Fibroblast of skin of right quadriceps (primary cell): ENCODE data around the gene PTPN18.
"Not testable (repeated sequence)": the region's sequence is repeated elsewhere in the genome, so short reads cannot be mapped to it uniquely, and the experiment has no call there.

Experiments used
- DNase-seq: peaks from one replicate; pipeline ENCODE4 v3.0.0-alpha.2; 2013

The PTPN18 gene, protein sequence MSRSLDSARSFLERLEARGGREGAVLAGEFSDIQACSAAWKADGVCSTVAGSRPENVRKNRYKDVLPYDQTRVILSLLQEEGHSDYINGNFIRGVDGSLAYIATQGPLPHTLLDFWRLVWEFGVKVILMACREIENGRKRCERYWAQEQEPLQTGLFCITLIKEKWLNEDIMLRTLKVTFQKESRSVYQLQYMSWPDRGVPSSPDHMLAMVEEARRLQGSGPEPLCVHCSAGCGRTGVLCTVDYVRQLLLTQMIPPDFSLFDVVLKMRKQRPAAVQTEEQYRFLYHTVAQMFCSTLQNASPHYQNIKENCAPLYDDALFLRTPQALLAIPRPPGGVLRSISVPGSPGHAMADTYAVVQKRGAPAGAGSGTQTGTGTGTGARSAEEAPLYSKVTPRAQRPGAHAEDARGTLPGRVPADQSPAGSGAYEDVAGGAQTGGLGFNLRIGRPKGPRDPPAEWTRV

GRCh38 chr2:130355578-130356431 lies at the start of gene PTPN18:
TSS of gene PTPN18 (plus strand) at chr2:130356056. CDS start at chr2:130356108, 52 bp downstream.
- DNase-seq = peak; percentile 79

DNA sequence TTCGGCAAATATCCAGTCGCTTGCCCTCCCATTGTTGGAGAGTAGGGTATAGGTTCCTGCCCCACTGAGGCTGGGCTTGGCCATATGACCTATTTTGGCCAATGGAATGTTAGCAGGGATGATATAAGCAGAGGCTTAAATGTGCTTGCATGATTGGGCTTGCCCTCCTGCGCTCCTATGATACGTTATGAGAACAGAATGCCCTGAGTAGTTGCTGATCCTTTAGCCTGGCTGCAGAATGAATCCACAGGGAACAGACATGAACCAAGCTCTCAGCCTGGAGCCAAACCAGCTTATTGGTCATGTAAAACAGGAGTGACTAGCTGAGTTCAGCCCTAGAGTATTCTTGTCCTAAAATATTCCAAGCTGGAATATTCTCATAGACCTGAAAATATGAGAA lies 48.0 kb upstream of the PTPN18 start:
- DNase-seq = no peak

DNA sequence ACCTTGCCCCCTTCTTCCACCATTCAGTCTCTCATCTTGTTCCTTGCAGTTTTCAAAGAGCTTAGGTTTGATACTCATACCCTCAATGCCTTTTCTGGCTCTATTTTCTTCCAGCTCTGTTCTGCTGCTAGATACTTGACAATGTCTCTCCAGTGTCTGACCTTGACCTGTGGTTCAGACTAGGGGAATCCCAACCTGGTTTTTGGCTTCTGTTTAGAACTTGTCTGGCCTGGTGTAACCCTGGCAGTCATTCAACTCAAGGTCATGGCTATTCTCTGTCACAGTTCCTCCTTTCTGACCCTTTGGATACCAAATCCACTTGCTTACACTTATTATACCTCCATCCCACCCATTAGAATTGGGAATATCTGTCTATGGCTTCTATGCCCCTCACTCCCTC lies 45.0 kb upstream of the PTPN18 start:
- no peak for DNase-seq

DNA sequence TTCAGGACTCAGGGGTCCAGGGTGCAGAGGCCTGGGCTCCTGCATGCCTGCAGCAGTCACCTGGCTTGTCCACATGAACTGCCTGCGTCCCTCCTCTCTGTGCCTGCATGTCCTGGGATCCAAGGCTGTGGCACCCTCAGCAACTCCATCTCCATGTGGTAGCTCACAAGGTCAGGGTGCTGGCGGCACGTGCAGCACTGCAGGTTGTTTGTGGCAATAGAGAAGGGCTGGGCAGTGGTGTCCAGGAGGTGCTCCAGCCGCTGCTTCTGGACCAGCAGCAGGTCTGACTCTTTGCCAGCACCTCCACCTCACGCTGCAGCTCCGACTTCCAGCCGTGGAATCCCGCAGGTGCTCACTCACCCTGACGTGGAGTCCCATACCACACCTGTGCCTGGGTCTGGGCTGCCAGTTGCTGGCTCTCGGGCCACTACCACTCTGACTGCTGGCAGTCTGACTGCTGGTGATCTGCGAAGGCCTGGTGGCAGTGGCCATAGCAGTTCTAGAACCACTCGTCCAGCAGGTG lies 42.0 kb upstream of the PTPN18 start:
- no peak for DNase-seq

- no peak for DNase-seq
Measured at GRCh38 chr2:130314377-130314776, 41.5 kb upstream of the PTPN18 start.

GRCh38 chr2:130316596-130316995 lies 39.3 kb upstream of the PTPN18 start:
- no peak for DNase-seq

- DNase-seq = no peak
Measured at GRCh38 chr2:130318906-130319305, 37.0 kb upstream of the PTPN18 start.

- DNase-seq = no peak
Measured at GRCh38 chr2:130319536-130319935, 36.3 kb upstream of the PTPN18 start.

DNA sequence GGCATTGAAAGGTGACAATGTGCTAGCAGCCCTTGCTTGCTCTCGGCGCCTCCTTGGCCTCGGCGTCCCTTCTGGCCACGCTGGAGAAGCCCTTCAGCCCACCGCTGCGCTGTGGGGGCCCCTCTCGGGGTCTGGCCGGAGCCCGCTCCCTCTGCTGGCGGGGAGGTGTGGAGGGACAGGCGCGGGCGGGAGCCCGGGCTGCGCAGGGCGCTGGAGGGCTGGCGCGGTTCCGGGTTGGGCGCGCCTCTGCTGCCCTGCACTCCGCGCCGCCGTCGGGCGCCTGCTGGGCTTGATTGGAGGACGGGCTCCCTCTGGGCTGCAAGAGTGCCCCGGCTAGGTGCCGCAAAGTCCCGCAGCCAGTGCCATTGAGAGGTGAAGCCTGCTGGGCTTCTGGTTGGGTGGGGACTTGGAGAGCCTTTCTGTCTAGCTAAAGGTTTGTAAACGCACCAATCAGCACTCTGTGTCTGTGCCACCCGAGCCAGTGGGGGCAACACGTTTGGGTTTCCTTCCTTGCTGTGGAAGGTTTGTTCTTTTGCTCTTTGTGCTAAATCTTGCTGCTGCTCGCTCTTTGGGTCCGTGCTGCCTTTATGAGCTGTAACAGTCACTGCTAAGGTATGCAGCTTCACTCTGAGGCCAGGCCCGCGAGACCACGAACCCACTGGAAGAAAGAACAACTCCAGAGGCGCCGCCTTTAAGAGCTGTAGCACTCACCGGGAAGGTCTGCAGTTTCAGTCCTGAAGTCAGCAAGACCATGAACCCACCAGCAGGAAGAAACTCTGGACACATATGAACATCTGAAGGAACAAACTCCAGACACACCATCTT lies 27.9 kb upstream of the PTPN18 start:
- DNase-seq = peak; percentile 76

- no peak for DNase-seq
Measured at GRCh38 chr2:130328710-130329109, 27.1 kb upstream of the PTPN18 start.

GRCh38 chr2:130332271-130333073 lies 23.4 kb upstream of the PTPN18 start:
- DNase-seq = peak; percentile 80

DNA sequence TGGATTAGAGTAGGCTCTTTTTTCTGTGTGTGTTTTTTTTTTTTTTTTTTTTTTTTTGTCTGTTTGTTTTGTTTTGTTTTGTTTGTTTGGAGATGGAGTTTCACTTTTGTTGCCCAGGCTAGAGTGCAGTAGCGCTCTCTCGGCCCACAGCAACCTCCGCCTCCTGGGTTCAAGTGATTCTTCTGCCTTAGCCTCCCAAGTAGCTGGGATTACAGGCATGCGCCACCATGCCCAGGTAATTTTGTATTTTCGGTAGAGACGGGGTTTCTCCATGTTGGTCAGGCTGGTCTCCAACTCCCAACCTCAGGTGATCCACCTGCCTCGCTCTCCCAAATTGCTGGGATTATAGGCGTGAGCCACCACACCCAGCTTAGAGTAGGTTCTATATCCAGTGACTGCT lies 22.6 kb upstream of the PTPN18 start:
- not testable (repeated sequence) for DNase-seq

DNA sequence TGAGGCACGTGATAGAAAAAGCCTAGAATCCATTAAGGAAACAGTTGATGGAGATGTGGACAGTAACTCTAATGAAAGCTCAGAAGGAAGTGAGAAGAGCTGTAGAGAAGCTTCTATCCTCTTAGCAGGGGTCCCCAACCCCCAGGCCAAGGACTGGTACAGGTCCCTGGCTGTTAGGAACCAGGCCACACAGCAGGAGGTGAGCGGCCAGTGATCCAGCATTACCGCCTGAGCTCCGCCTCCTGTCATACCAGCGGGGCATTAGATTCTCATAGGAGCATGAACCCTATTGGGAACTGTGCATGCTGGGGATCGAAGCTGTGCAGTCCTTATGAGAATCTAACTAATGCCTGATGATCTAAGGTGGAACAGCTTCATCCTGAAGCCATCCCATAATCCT lies 21.8 kb upstream of the PTPN18 start:
- DNase-seq = no peak

- no peak for DNase-seq
Measured at GRCh38 chr2:130335226-130335625, 20.6 kb upstream of the PTPN18 start.

DNA sequence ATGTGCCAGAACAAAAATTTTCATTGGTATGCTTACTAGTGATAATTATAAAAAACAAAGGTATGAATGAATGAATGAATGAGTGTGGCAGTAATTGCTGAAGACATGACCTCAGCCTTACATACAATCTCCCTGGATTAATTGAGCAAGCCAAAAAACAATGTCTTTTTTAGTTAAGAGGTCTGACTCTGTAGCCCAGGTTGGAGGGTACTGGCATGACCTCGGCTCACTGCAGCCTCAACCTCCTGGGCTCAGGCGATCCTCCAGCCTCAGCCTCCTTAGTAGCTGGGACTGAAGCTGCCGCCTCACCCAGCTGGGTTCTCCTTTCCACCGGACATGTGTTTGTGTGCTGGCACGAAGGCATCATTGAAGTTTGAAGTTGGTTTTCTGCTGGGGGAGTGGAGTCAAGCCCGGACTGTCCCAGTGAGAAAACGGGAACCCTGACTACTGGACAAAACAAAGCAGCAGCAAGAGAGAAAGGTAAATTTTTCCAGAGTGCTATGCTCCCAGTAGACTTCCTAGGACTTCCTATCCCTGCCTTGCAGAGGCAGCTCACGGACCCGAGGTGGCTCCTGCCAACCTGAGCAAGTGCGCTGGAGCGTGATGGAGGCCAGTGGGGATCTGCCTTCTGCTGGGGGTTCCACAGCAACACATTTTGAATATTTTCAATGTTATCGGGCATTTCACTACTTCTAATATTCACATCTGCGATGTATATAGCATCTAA lies 19.5 kb upstream of the PTPN18 start:
- DNase-seq = no peak

GRCh38 chr2:130336877-130337734 lies 18.8 kb upstream of the PTPN18 start:
- DNase-seq = peak; percentile 80

- peak; percentile 18 for DNase-seq
Measured at GRCh38 chr2:130337735-130338325, 18.0 kb upstream of the PTPN18 start.

DNA sequence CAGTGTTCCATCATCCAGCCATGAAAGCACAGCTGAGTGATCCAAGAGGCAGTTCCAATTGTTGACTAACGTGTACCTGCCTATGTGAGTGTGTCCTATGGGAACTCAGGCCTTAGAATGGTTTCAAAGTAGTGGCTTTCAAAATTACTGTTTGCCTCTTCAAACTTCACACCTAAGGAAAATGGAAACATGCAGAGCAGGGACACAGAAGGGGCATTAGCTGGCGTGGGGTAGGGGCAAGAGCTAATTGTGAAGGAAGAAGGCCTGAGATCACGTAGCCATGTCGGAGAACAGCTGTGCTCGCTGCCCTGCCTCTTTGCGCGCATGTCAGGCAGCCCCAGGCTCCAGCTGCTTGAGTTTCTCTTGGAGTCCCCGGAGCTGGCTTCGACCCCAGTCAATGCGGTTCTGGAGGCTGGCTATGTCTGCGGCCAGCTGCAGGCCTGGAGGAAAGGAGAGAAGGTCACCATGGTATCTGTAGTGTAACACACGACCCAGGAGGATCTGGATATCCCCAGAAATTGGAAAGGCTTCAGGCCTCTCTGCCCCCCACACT lies 17.0 kb upstream of the PTPN18 start:
- DNase-seq = no peak
